GM12874 (cell line): ENCODE results near the gene CCDC186.

Source experiments
- TF ChIP-seq, protein P1 (sequence below): IDR thresholded peaks from 2 replicates; pipeline ENCODE4 v1.5.1; 2011; ENCODE audit warnings: low read depth, mild to moderate bottlenecking, control low read depth, low read length, moderate library complexity; ENCODE audit not compliant: insufficient read depth

CCDC186 gene

DNA sequence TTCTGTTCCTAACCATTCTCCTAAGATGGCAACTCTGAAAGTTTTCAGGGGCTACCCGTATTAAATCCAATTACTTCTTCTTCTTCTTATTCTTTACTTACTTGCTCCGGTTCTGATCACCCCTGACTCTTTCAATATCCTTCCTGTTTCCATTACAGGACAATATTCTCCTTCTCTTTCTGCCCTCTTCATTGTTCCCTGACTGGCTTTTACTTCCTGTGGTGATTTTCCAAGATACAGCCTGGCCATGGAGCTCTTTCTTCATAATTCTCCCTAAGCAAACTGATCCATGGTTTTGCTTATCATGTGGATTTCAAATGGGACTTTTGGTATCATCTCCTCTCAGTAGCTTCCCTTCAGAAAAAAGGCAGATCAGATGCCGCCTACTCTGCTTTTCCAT, 35.4 kb downstream of the CCDC186 start:
- TF ChIP-seq, protein P1, sequence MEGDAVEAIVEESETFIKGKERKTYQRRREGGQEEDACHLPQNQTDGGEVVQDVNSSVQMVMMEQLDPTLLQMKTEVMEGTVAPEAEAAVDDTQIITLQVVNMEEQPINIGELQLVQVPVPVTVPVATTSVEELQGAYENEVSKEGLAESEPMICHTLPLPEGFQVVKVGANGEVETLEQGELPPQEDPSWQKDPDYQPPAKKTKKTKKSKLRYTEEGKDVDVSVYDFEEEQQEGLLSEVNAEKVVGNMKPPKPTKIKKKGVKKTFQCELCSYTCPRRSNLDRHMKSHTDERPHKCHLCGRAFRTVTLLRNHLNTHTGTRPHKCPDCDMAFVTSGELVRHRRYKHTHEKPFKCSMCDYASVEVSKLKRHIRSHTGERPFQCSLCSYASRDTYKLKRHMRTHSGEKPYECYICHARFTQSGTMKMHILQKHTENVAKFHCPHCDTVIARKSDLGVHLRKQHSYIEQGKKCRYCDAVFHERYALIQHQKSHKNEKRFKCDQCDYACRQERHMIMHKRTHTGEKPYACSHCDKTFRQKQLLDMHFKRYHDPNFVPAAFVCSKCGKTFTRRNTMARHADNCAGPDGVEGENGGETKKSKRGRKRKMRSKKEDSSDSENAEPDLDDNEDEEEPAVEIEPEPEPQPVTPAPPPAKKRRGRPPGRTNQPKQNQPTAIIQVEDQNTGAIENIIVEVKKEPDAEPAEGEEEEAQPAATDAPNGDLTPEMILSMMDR, result no peak

DNA sequence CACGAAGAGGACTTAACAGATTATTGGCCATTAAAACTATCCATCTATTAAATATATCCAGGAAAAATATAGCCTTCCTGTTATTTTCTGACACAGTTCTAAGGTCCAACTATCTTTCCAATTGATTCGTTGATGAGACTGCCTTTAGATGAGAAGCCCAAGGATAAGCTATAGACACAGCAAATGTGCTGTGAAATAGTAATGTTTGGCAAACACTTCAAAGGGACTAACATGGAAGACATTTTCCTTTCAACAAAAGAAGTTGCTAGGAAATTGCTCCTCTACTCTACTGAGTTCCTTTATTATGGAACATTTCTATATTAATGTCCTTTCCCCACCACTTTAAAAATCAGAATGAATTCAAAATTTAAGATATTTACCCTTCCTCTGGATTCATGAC, 38.5 kb downstream of the CCDC186 start:
- TF ChIP-seq, protein P1, result no peak

DNA sequence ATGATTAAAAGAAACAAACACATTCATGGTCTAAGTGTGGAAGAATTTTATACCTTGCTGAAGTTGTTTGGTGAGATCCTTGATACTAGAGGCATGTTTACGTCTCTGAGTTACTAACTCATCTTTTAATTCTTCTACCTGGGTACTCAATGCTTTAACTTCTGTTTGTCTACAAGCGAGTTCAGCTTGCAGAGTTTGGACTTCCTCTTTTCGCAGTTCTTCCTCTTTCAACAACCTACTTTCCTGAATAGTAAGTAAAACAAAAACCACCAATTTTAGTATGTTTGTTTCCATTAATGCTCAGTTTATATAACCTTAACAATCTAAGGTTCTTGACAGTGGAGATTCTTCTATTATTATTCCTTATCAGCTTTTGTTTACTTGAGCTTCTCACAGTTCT, 42.9 kb downstream of the CCDC186 start:
- TF ChIP-seq, protein P1, result no peak

DNA sequence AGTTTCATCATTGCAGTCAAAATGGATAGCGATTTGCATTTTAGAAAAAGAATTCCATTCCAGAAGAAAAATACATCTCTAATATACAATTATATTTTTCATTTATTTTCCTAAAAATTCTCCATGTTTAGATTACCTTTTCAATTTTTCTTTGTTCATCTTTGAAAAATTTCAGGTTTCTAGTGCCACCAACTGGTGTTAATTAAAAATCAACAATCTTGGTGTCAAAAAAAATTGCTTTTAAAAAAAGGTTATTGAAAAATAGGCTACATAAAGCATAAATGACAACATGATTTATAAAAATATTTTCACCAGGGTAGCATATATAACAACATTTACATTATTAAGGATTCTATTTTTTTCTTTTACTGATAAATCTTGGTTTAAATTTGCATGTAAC, 53.0 kb downstream of the CCDC186 start:
- TF ChIP-seq, protein P1, result no peak

DNA sequence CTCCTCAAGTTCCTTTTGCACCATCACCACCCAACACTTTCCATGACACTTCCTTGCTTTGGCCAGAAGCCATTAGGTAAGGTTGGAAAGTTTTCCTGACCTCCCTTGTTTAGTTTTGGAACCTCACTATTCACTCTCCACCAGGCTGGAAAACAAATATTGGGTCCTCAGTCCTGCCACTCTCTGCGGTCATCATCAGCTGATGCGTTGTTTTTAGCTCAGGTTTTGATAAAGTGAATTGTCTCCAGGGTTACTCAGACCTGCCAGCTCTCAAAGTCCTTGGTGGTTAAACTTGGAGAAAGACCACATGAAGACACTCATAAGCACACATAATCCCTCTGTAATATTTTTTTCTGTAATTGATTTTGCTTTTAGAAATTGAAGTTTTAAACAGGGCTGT, 55.5 kb downstream of the CCDC186 start:
- TF ChIP-seq, protein P1, result no peak

DNA sequence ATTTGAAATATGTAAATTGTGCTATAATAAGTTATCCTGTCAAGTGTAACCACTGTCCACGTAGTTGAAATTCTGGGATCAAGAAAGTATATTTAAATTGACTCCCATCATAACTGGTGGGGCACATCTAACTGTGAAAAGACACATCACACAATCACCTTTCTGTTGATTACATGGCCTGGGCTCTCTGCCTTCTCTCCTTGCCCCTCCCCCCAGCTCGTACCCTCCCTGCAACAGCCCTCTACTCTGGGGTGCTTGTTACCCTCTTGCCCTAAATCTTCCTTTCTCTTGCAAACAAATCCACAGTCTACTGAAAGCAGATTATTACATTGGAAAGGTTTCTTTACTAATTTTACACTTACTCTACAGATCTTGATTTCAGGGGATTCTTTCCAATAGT, 56.3 kb downstream of the CCDC186 start:
- TF ChIP-seq, protein P1, result no peak

DNA sequence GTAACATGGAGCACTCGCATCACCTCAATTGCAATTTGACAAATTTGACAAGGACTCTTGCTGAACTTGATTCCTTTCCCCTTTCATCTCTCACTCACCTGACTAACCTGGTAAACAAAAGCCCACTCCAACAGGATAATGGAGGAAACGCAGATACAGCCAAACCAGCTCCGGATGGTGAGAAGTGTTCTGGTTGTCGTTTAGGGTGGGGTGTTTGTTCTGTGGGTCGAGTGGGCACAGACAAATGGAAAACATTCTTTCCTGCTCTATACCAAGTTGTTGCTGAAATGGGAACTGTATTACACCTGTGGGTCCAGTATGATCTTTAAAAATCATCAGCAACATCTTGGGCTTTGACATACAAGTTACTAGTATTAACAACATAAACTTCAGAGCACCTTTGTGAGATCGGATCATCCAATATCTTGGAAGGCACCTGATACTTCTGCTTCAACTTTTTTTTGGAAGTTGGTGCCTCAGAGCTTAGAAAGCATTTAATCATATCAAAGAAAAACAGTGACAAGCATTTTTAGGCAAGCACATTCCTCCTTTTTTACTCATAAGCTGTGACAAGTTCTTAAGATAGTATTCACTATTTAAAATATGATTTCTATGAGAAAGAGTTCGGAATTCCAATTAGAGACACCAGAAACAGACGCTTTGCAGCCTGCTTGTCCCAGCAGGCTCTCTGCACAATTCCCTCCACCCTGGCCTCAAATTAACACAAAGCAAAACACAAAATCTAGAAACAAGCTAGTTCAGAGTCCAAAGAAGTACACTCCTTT, 58.1 kb downstream of the CCDC186 start:
- TF ChIP-seq, protein P1, result no peak
